Endothelial cell of umbilical vein (primary cell): Measurements from ENCODE around the gene JAM2. TPM values are rescaled to one million over a fixed set of nuclear protein-coding genes. Genes with fewer than 3 reads are reported as not detected.

Experiments used
- BruUV-seq: library from RNA; stranded (reverse); fragments of 400-500 nt; replicated peaks from 2 replicates; lab custom pipeline; 2021; lab: Mats Ljungman, UMichigan
- CTCF ChIA-PET: fragments of 300-600, 350-600 bp; sonication (Branson Sonifier 250); formaldehyde crosslinking; loops from one replicate; lab custom pipeline; 2021; ENCODE audit warnings: antibody characterized with exemption, inconsistent platforms; lab: Charles Lee
- POLR2A ChIA-PET: fragments of 300-600, 350-600 bp; sonication (Branson Sonifier 250); formaldehyde crosslinking; loops from one replicate; lab custom pipeline; 2021; ENCODE audit warnings: antibody characterized with exemption, inconsistent platforms; lab: Charles Lee
- DNase-seq: peaks from one replicate; pipeline ENCODE4 v3.0.0-alpha.2; 2011; ENCODE audit warnings: low read depth, low spot score
- FAIRE-seq: peaks from 2 replicates; lab custom pipeline; 2011; peaks lifted over from hg19 to GRCh38; lab: Jason Lieb, UNC
- H2AFZ ChIP-seq: 2 replicates; pipeline ENCODE4 v1.6.0; 2012; ENCODE audit warnings: low read depth, low read length, control low read depth, inconsistent platforms
- H3K27ac ChIP-seq: 2 replicates; pipeline ENCODE4 v1.5.1; 2011; ENCODE audit warnings: low read depth, mild to moderate bottlenecking, control low read depth, low read length, moderate library complexity; ENCODE audit not compliant: insufficient read depth
- H3K27me3 ChIP-seq, 2 experiments: 2 replicates each; pipeline versions ENCODE4 v1.6.0 to v1.6.1; 2011; ENCODE audit warnings: low read length in 2 of 2, mixed read lengths in 1 of 2; ENCODE audit not compliant: control insufficient read depth in 2 of 2, insufficient read depth in 2 of 2
- H3K36me3 ChIP-seq, 2 experiments: 2 replicates in 1 of 2; 3 replicates in 1 of 2; pipeline ENCODE4 v1.5.1; 2011; ENCODE audit warnings: low read length in 2 of 2, mild to moderate bottlenecking in 1 of 2, moderate library complexity in 1 of 2; ENCODE audit not compliant: control insufficient read depth in 2 of 2, insufficient read depth in 2 of 2; ENCODE audit errors: extremely low read depth in 1 of 2
- H3K4me1 ChIP-seq: 3 replicates; pipeline ENCODE4 v1.5.1; 2011; ENCODE audit warnings: mild to moderate bottlenecking, low read length; ENCODE audit not compliant: control insufficient read depth, insufficient read depth; ENCODE audit errors: extremely low read depth
- H3K4me2 ChIP-seq: 2 replicates; pipeline ENCODE4 v1.6.1; 2011; ENCODE audit warnings: low read length, control low read depth, mixed read lengths; ENCODE audit not compliant: insufficient read depth
- H3K4me3 ChIP-seq, 3 experiments: fragments of 200-600 bp in 1 of 3; sonication (generic), shearing (Covaris generic) in 1 of 3; replicated peaks in 1 of 3; 2 replicates each; pipeline ENCODE4 v1.5.1; 2011 to 2016; ENCODE audit warnings: control low read depth in 3 of 3, low read length in 3 of 3, mild to moderate bottlenecking in 2 of 3, inconsistent platforms in 1 of 3, low read depth in 1 of 3, moderate library complexity in 1 of 3; ENCODE audit not compliant: insufficient read depth in 1 of 3
- H3K79me2 ChIP-seq: 2 replicates; pipeline ENCODE4 v1.6.0; 2012; ENCODE audit warnings: low read length, inconsistent platforms; ENCODE audit not compliant: control insufficient read depth, insufficient read depth
- H3K9ac ChIP-seq: replicated peaks from 2 replicates; pipeline ENCODE3; 2011; ENCODE audit warnings: low read length, control low read depth; ENCODE audit not compliant: insufficient read depth; ENCODE audit errors: extremely low read depth
- H3K9me1 ChIP-seq: replicated peaks from 3 replicates; pipeline ENCODE4 v1.6.0; 2011; ENCODE audit warnings: mild to moderate bottlenecking, low read length; ENCODE audit not compliant: control insufficient read depth, insufficient read depth; ENCODE audit errors: extremely low read depth
- H3K9me3 ChIP-seq: replicated peaks from 2 replicates; pipeline ENCODE4 v1.5.1; 2012; ENCODE audit warnings: low read length, inconsistent platforms; ENCODE audit not compliant: control insufficient read depth, insufficient read depth
- H4K20me1 ChIP-seq: replicated peaks from 2 replicates; pipeline ENCODE3; 2011; ENCODE audit warnings: mild to moderate bottlenecking, low read length; ENCODE audit not compliant: control insufficient read depth, insufficient read depth; ENCODE audit errors: extremely low read depth
- CTCF ChIP-seq, 2 donors: IDR thresholded peaks; 1 replicate in 1 of 2; 2 replicates in 1 of 2; pipeline ENCODE4 v1.5.1; 2011; ENCODE audit warnings: low read length in 2 of 2, mild to moderate bottlenecking in 2 of 2, moderate library complexity in 2 of 2, control low read depth in 1 of 2, inconsistent platforms in 1 of 2, low read depth in 1 of 2; ENCODE audit not compliant: insufficient read depth in 1 of 2; ENCODE audit errors: extremely low read depth in 1 of 2
- EZH2 ChIP-seq: IDR thresholded peaks from 2 replicates; pipeline ENCODE4 v1.6.1; 2012; ENCODE audit warnings: borderline replicate concordance, low read depth, mild to moderate bottlenecking, moderate library complexity, low read length, inconsistent platforms; ENCODE audit not compliant: severe bottlenecking
- FOS ChIP-seq: IDR thresholded peaks from 2 replicates; pipeline ENCODE4 v1.6.1; 2011; ENCODE audit warnings: mild to moderate bottlenecking, low read length, moderate library complexity, borderline replicate concordance; ENCODE audit not compliant: insufficient read depth
- GATA2 ChIP-seq: IDR thresholded peaks from 2 replicates; pipeline ENCODE4 v1.7.0; 2011; ENCODE audit warnings: low read depth, mild to moderate bottlenecking, moderate library complexity, mixed read lengths, low read length; ENCODE audit not compliant: insufficient read length, insufficient read depth
- JUN ChIP-seq: IDR thresholded peaks from 2 replicates; pipeline ENCODE4 v1.6.1; 2011; ENCODE audit warnings: borderline replicate concordance, low read depth; ENCODE audit not compliant: insufficient read length, insufficient read depth
- MYC ChIP-seq: IDR thresholded peaks from one replicate; pipeline ENCODE4 v1.6.1; 2011; ENCODE audit warnings: mild to moderate bottlenecking, low read depth, low read length
- POLR2A ChIP-seq: IDR thresholded peaks from 2 replicates; pipeline ENCODE4 v1.6.1; 2012; ENCODE audit warnings: low read depth, mild to moderate bottlenecking, control low read depth, low read length
- POLR2AphosphoS5 ChIP-seq: IDR thresholded peaks from 2 replicates; pipeline ENCODE4 v1.6.1; 2012; ENCODE audit warnings: low read depth, mild to moderate bottlenecking, control low read depth, low read length, moderate library complexity; ENCODE audit not compliant: insufficient read depth
- dilution Hi-C: fragments of 300-500 bp; cut with MboI; formaldehyde crosslinking; loops from one replicate; pipeline ENCODE4 v1.15.0; 2019; ENCODE audit warnings: low sequenced_read_pairs; ENCODE audit not compliant: extremely low pct_ligation_motif_present
- intact Hi-C: fragments of 100-400 bp; cut with micrococcal nuclease; formaldehyde crosslinking; loops from one replicate; pipeline ENCODE4 v1.10.0; 2022
- polyA plus RNA-seq, 4 experiments: library from polyadenylated mRNA; depleted of rRNA in 3 of 4; stranded (reverse) in 3 of 4; unstranded in 1 of 4; fragments of >200 nt; gene quantifications; 2 replicates each; pipeline versions ENCODE4 v1.2.1 to v1.2.3, GENCODE V29; 2011 to 2012; ENCODE audit warnings: missing spikeins in 1 of 4
- total RNA-seq: library from RNA; stranded (reverse); gene quantifications from 2 replicates; pipeline ENCODE4 v1.2.3, GENCODE V29; 2021
- TF ChIP-seq, protein P1 (sequence below): IDR thresholded peaks from 2 replicates; pipeline ENCODE4 v1.6.1; 2011; ENCODE audit not compliant: insufficient read depth, insufficient read length

Gene JAM2
- total and polyA plus RNA-seq, 2 donors (not counting 3 experiments of a cell fraction or from before 2014, with no cell fraction given) = 0.14 to 0.20 TPM

DNA sequence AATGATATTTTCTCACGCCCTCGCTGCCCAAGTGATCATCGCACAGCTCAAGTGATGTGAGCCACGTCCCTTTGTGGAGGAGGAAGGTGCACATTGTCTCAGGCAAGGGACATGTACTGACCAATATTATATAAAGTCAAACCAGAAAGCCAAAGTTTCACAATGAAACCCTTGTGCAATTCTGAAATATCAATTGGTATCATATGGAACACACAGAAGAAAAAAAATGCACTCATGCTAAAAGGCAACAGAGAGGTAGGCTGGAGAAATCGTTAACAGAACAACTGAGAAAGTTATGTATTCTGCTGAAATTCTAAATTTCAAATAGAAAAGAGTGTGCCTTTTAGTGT lies 1.9 kb downstream of the JAM2 start:
- H3K4me2 ChIP-seq = no peak overlapping the region
- POLR2A ChIA-PET = no interaction called here
- intact Hi-C loops = no loop called here

More for the DNA sequence above, 1.9 kb downstream of the JAM2 start:
- no TSS peak for BruUV-seq
- DNase-seq (no peak), FAIRE-seq (no peak)
- Histone ChIP-seq H3K4me1 (peaks cover 12% of the 10 kb centered on the region), H3K36me3 (no peaks in the 10 kb centered on the region), H3K27me3 (peaks cover 16 to 38% of the 10 kb centered on the region in 2 experiments), H4K20me1 (no peaks in the 10 kb centered on the region), H3K4me3 (no peak overlapping the region), H3K27ac (no peak overlapping the region), H3K79me2 (no peaks in the 10 kb centered on the region), H3K9me3 (no peaks in the 10 kb centered on the region), H3K9me1 (no peaks in the 10 kb centered on the region), H2AFZ (no peak overlapping the region), H3K9ac (no peak overlapping the region)
- dilution Hi-C loops = no loop called here
- CTCF ChIA-PET = no interaction called here
- TF ChIP-seq EZH2 (no peak), POLR2AphosphoS5 (no peak), POLR2A (no peak), JUN (no peak), MYC (no peak), GATA2 (no peak), CTCF (IDR thresholded peaks at IDR 0.05; ENCODE audit: extremely low read depth in 1 of 2, insufficient read depth in 1 of 2, low read depth in 1 of 2, low read length in 2 of 2) (no peak), FOS (no peak)
- TF ChIP-seq, protein P1, sequence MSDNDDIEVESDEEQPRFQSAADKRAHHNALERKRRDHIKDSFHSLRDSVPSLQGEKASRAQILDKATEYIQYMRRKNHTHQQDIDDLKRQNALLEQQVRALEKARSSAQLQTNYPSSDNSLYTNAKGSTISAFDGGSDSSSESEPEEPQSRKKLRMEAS = no peak
